Measurements from ENCODE around the gene TOMM70. TPM values are rescaled to one million over a fixed set of nuclear protein-coding genes. Genes with fewer than 3 reads are reported as not detected.
A peak's percentile ranks its signal among the peaks of the same experiment; 100 is the strongest.
"Not testable (repeated sequence)": the region's sequence is repeated elsewhere in the genome, so short reads cannot be mapped to it uniquely, and the experiment has no call there.

TOMM70 gene
- total RNA-seq, 1 donor from 2014 or later, result 49.2 TPM

GRCh38 chr3:100361897-100362296 is 39.0 kb downstream of the TOMM70 start:
- no peak for DNase-seq

GRCh38 chr3:100360757-100361496 is 40.0 kb downstream of the TOMM70 start:
- DNase-seq, result no peak

GRCh38 chr3:100359035-100359434 is 41.9 kb downstream of the TOMM70 start:
- no peak for DNase-seq

- no peak for DNase-seq
Observed at GRCh38 chr3:100358413-100358812, 42.5 kb downstream of the TOMM70 start.

- DNase-seq, result no peak
Observed at GRCh38 chr3:100354850-100355249, 46.0 kb downstream of the TOMM70 start.

- DNase-seq, result no peak
Observed at GRCh38 chr3:100352296-100353231, 48.3 kb downstream of the TOMM70 start.

GRCh38 chr3:100351770-100352169 is 49.1 kb downstream of the TOMM70 start:
- DNase-seq, result not testable (repeated sequence)

GRCh38 chr3:100348727-100349126 is 52.2 kb downstream of the TOMM70 start:
- DNase-seq, result no peak

GRCh38 chr3:100340527-100340926 is 60.4 kb downstream of the TOMM70 start:
- DNase-seq, result no peak

GRCh38 chr3:100339786-100340185 is 61.1 kb downstream of the TOMM70 start:
- no peak for DNase-seq

GRCh38 chr3:100338911-100339310 is 62.0 kb downstream of the TOMM70 start:
- no peak for DNase-seq

GRCh38 chr3:100336229-100336628 is 64.7 kb downstream of the TOMM70 start:
- not testable (repeated sequence) for DNase-seq

GRCh38 chr3:100335434-100335833 is 65.5 kb downstream of the TOMM70 start:
- no peak for DNase-seq

- peak; percentile 44 for DNase-seq
Observed at GRCh38 chr3:100334488-100335351, 66.2 kb downstream of the TOMM70 start, which contains the start of gene NIT2. Gene NIT2, plus strand, starts transcription at chr3:100334757. Its CDS starts 35 bp downstream, at chr3:100334792.

GRCh38 chr3:100333970-100334487 is 66.9 kb downstream of the TOMM70 start:
- peak; percentile 29 for DNase-seq

- DNase-seq, result no peak
Observed at GRCh38 chr3:100333051-100333450, 67.8 kb downstream of the TOMM70 start.

GRCh38 chr3:100331660-100332059 is 69.2 kb downstream of the TOMM70 start:
- DNase-seq, result no peak

- no peak for DNase-seq
Observed at GRCh38 chr3:100330651-100331050, 70.2 kb downstream of the TOMM70 start.

- DNase-seq, result no peak
Observed at GRCh38 chr3:100329800-100330489, 70.9 kb downstream of the TOMM70 start.

- DNase-seq, result not testable (repeated sequence)
Observed at GRCh38 chr3:100327377-100327776, 73.5 kb downstream of the TOMM70 start.

GRCh38 chr3:100325827-100326226 is 75.1 kb downstream of the TOMM70 start:
- no peak for DNase-seq
